ENCODE data around the gene FRMD4A. TPM values are rescaled to one million over a fixed set of nuclear protein-coding genes. Genes with fewer than 3 reads are reported as not detected.

The FRMD4A gene
- total RNA-seq, 2 experiments from 2014 or later, result 0.88 to 1.4 TPM

GRCh38 chr10:14026325-14026724 lies 304.4 kb downstream of the FRMD4A start:
- Mint-ChIP-seq H3K4me3 (no peak overlapping the region), H3K4me1 (peaks cover 4% of the 10 kb centered on the region)
- no peak for ATAC-seq (ENCODE audit: low read depth)

GRCh38 chr10:14025283-14026189 lies 305.2 kb downstream of the FRMD4A start:
- no peak overlapping the region for H3K27ac Mint-ChIP-seq

More at GRCh38 chr10:14026325-14026724, 304.4 kb downstream of the FRMD4A start:
- Mint-ChIP-seq H3K9me3 (no peaks in the 10 kb centered on the region), H3K27me3 (peaks cover 28% of the 10 kb centered on the region), H3K27ac (no peak overlapping the region), H3K36me3 (no peaks in the 10 kb centered on the region)
- POLR2A ChIA-PET, result no interaction called here
- DNase-seq, result no peak

DNA sequence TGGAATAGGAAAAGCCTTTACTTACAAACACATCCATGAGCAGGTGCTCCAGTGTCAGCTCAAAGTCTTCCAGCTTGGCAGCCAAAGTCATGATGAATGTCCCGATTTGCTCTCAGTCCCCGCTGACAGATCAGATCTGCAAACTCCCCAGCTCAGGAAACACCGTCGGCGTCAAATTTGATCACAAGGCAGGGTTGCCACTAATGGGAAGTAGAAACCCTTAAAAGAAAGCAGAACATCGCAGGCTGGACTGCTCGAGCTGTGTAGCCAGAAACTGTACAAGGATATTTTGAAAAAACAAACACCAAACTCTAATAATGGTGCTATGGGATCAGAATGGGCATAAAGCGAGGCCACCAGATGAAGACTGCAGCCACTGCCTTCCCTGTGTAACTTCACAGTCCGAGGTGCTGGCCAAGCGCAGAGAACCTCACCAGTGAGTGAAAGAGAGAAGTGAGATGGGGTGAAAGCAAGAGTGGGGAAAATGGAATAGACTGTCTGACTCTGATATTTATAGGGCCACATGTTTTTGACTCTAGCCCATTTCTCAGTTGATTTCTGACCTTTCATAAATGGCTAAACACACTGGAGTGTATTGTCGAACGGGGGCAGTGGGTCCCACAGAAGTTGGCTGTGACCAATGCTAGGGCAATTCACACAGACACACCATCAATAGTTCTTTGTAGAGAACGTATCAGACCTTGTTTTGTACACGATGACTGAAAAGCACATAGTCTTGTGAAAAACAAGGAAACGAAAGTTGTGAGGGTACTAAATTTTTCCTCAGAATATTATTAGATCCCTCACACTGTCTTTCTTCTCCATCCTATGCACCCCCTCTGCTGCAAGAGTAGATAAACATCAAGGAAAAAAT lies 306.2 kb downstream of the FRMD4A start:
- no peak overlapping the region for H3K4me3 Mint-ChIP-seq
- POLR2A ChIA-PET, result no interaction called here

More at GRCh38 chr10:14025283-14026189, 305.2 kb downstream of the FRMD4A start:
- Mint-ChIP-seq H3K9me3 (no peaks in the 10 kb centered on the region), H3K27me3 (peaks cover 28% of the 10 kb centered on the region), H3K4me3 (no peak overlapping the region), H3K36me3 (no peaks in the 10 kb centered on the region), H3K4me1 (peaks cover 4% of the 10 kb centered on the region)
- DNase-seq (no peak), ATAC-seq (ENCODE audit: low read depth) (no peak)
- POLR2A ChIA-PET, result no interaction called here

DNA sequence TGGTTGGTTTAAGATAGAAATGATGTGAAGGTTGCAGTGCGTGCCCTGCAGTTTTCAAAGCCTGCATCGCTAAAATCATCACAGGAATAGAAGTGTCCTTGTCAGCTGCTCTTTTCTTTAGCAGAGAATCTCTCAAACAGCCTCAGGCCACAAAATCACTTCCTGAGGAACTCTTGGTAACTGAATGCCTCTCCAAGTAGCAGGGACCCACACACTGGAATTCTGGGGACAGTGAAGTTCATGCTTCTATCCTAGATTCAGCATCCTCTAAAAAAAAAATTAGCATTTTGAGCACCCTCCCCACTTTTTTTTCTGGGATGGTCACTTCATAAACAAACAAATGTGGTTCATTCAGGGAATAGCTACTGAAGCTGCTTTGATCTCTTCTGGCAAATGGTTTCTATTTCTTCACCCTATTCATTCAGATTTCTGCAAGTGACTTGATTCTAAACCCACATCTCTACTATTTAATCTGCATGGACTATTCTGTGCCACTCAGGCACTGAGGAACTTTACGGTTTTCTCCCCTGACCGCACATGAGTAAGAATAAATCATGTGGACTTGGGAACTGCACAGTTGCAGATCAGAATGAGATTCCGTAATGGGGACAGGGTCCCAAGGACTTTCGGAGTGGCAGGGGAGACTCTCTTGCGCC lies 306.9 kb downstream of the FRMD4A start:
- Mint-ChIP-seq H3K27me3 (peaks cover 29% of the 10 kb centered on the region), H3K4me3 (no peak overlapping the region), H3K9me3 (peaks cover 5% of the 10 kb centered on the region), H3K27ac (no peak overlapping the region), H3K36me3 (no peaks in the 10 kb centered on the region), H3K4me1 (peaks cover 4% of the 10 kb centered on the region)
- POLR2A ChIA-PET, result no interaction called here
- DNase-seq (no peak), ATAC-seq (ENCODE audit: low read depth) (no peak)

More for the DNA sequence above, 306.2 kb downstream of the FRMD4A start:
- ATAC-seq (ENCODE audit: low read depth) (no peak), DNase-seq (no peak)
- peaks cover 32% of the 10 kb centered on the region for H3K27me3 Mint-ChIP-seq
- peaks cover 2% of the 10 kb centered on the region for H3K9me3 Mint-ChIP-seq
- H3K27ac Mint-ChIP-seq, result no peak overlapping the region
- H3K36me3 Mint-ChIP-seq, result no peaks in the 10 kb centered on the region
- H3K4me1 Mint-ChIP-seq, result peaks cover 4% of the 10 kb centered on the region

GRCh38 chr10:14022954-14023672 lies 307.6 kb downstream of the FRMD4A start:
- DNase-seq, result no peak
- H3K9me3 Mint-ChIP-seq, result peaks cover 8% of the 10 kb centered on the region
- no peak overlapping the region for H3K4me3 Mint-ChIP-seq
- H3K27ac Mint-ChIP-seq, result no peak overlapping the region
- H3K36me3 Mint-ChIP-seq, result no peaks in the 10 kb centered on the region
- H3K4me1 Mint-ChIP-seq, result peaks cover 4% of the 10 kb centered on the region
- POLR2A ChIA-PET, result no interaction called here
- no peak for ATAC-seq (ENCODE audit: low read depth)
- peaks cover 32% of the 10 kb centered on the region for H3K27me3 Mint-ChIP-seq

DNA sequence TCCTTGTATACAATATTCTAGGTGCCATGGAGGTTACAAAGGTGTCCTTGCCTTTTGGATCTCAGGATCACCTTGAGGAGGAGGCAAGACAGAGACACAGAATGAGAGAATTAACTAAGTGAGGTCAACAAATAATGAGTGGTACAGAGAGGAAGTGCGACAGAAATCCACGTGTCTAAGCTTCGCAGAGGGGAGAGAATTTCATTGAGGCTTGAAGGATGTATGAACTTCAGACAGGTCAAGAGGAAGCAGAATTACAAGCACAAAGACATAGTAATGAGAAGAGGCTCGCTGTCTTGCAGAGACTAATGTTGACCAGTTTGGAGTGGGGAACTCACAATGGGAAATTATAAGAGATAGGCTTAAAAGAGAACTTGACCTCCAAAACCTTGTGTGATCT lies 308.7 kb downstream of the FRMD4A start:
- no peak for ATAC-seq (ENCODE audit: low read depth)
- H3K4me3 Mint-ChIP-seq, result no peak overlapping the region
- H3K4me1 Mint-ChIP-seq, result peaks cover 4% of the 10 kb centered on the region
- H3K9me3 Mint-ChIP-seq, result peaks cover 9% of the 10 kb centered on the region
- no peak for DNase-seq
- H3K27ac Mint-ChIP-seq, result no peak overlapping the region
- peaks cover 32% of the 10 kb centered on the region for H3K27me3 Mint-ChIP-seq
- POLR2A ChIA-PET, result no interaction called here
- H3K36me3 Mint-ChIP-seq, result no peaks in the 10 kb centered on the region

DNA sequence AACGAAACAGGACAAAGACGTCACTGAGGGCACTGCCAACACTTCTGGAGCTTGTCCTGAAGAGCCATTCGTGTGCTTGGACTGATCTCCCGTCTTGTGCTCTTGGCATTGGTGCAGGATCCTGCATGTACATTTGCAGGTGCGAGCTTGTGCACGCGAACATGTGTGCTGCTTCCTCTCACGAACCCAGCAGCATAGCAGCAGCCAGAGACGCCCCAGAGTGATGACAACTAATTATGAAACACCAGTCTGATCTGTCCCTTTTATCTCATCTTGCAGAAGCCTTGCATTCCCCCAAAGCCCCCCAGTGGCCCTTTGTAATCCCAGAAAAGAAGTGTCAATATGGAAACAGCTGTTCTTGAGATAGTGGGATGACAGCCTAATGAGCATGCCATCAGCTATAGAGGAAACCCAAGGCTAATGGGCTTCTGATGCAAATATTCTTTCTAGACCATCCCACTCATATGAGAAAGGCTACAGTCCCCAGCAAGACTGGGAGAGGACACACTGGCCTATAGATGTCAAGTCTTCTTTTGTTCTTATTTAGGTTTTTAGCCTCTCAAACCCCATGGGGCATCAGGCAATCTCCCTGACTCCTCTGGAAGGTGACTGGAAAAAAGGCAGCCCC lies 310.6 kb downstream of the FRMD4A start:
- peaks cover 9% of the 10 kb centered on the region for H3K9me3 Mint-ChIP-seq
- no peak for DNase-seq
- POLR2A ChIA-PET, result no interaction called here
- no peaks in the 10 kb centered on the region for H3K36me3 Mint-ChIP-seq
- H3K4me1 Mint-ChIP-seq, result peaks cover 9% of the 10 kb centered on the region
- peaks cover 32% of the 10 kb centered on the region for H3K27me3 Mint-ChIP-seq
- H3K27ac Mint-ChIP-seq, result no peak overlapping the region
- H3K4me3 Mint-ChIP-seq, result no peak overlapping the region
- no peak for ATAC-seq (ENCODE audit: low read depth)

DNA sequence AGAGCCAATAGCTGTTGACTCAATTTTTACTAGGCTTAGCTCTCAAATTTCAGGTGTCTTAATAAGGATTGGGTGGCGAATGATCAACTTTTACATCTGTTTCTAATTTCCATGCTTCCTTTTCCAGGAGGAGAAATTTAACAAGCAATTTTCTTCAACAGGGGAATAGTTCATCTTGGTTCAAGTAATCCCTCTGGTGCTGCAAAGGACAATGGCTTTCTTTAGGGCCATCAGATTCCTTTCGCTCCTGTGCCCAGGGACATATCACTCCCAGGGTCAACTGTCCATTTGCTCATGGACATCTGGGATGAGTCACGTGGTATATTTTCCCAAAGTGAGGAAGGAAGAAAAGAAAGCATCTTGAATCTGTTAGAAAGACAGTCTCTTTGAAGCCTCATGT lies 313.3 kb downstream of the FRMD4A start:
- Mint-ChIP-seq H3K4me3 (no peak overlapping the region), H3K36me3 (no peaks in the 10 kb centered on the region), H3K9me3 (peaks cover 9% of the 10 kb centered on the region), H3K27me3 (peaks cover 16% of the 10 kb centered on the region), H3K27ac (no peak overlapping the region), H3K4me1 (peaks cover 5% of the 10 kb centered on the region)
- DNase-seq, result no peak
- no peak for ATAC-seq (ENCODE audit: low read depth)
- POLR2A ChIA-PET, result no interaction called here

DNA sequence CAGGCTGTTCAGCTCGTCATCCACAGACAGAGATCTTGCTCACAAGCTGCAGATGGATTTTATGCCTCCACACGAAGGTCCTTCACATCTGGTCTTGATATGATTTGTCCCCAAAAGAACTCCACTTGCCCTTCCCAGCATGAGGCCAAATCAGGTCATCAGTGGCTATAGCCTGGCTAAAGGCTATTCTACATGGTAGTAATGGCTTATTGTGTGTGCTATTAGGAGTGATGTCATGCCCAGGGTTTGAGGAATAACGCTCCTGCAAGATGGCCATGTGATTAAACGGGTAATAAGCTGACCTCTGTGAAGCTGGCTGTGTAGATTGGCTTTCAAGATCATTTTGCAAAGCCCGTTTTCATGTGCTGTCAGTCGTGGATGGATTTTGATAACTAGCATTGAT lies 313.8 kb downstream of the FRMD4A start:
- Mint-ChIP-seq H3K4me1 (peaks cover 5% of the 10 kb centered on the region), H3K9me3 (peaks cover 9% of the 10 kb centered on the region), H3K36me3 (no peaks in the 10 kb centered on the region), H3K27ac (no peak overlapping the region), H3K4me3 (no peak overlapping the region), H3K27me3 (peaks cover 12% of the 10 kb centered on the region)
- ATAC-seq (ENCODE audit: low read depth) (no peak), DNase-seq (no peak)
- POLR2A ChIA-PET, result no interaction called here

DNA sequence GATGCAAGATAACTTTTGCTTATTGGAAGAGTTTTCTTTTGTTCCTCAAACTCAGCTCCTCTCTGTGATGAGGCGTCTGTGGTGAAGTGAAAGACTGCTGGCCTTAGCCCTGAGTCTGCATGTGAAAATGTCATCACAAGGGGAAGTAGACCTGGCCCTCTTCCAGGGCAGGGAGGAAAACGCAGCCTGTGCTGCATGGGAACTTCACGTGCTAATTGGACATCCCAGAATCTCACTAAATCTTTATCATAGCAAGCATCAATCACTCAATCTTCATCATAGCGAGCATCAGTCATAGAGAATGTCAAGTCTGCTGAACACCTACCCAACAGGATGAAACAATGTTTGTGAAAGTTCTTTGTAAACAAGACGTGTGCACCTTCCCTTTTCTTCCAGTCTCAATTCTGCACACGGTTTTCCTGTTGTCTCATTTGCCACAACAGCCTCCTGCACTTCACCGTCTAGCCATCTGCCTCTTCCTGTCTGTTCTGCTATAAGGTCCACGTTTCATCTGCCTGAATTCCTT lies 314.6 kb downstream of the FRMD4A start:
- no peak overlapping the region for H3K27ac Mint-ChIP-seq
- H3K4me3 Mint-ChIP-seq, result no peak overlapping the region
- no peak for DNase-seq
- POLR2A ChIA-PET, result no interaction called here
- peaks cover 9% of the 10 kb centered on the region for H3K9me3 Mint-ChIP-seq
- ATAC-seq (ENCODE audit: low read depth), result no peak
- H3K4me1 Mint-ChIP-seq, result peaks cover 5% of the 10 kb centered on the region
- H3K36me3 Mint-ChIP-seq, result no peaks in the 10 kb centered on the region
- H3K27me3 Mint-ChIP-seq, result peaks cover 12% of the 10 kb centered on the region

GRCh38 chr10:14014423-14014822 lies 316.3 kb downstream of the FRMD4A start:
- H3K9me3 Mint-ChIP-seq, result peaks cover 7% of the 10 kb centered on the region
- no peak overlapping the region for H3K4me3 Mint-ChIP-seq
- DNase-seq (no peak), ATAC-seq (ENCODE audit: low read depth) (no peak)
- peaks cover 15% of the 10 kb centered on the region for H3K4me1 Mint-ChIP-seq
- H3K27ac Mint-ChIP-seq, result no peak overlapping the region
- H3K36me3 Mint-ChIP-seq, result no peaks in the 10 kb centered on the region
- H3K27me3 Mint-ChIP-seq, result peaks cover 12% of the 10 kb centered on the region
- POLR2A ChIA-PET, result interaction anchor here (1.3 kb wide), 1 partner anchor 171 kb away, joined by 3 read pairs; no protein-coding TSS in a partner anchor

DNA sequence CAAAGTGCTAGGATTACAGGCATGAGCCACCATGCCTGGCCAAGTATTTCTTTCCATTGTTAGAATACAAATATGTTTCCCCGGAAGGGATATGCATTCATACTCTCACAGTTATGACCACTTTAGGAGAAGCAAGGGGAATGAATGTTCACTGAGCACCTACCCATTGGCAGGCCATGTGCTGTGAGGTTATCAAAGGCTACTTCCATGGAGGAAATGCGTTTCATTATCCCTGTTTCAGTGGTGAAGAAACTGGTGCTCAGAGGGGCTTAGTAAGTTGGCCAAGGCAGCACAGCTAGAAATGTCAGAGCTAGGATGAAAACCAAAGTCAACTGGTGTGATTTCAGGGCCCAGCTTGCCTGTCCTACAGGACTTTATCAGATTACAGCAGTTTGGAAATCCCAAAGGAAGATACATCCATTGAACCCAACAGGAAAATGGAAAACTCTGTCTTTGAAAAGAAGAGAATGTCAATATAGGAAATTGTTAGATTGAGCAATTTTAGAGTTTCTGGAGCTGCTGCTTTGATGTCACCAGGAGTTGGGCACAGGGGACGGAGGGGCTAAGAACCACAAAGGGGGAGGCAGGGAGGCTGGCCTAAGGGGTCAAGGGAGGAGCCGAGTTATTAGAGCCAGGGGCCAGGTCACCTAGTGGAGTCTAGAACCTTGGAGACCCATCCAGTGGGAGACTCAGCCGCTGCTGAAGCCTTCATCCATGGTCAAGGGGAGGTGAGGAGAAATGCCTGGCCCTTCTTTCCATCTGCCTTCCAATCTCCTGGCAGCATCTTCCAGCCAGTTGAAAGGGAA lies 319.8 kb downstream of the FRMD4A start:
- ATAC-seq (ENCODE audit: low read depth), result no peak
- POLR2A ChIA-PET, result no interaction called here

More for the DNA sequence above, 319.8 kb downstream of the FRMD4A start:
- Mint-ChIP-seq H3K4me1 (peaks cover 26% of the 10 kb centered on the region), H3K27ac (no peak overlapping the region), H3K4me3 (no peak overlapping the region), H3K9me3 (no peaks in the 10 kb centered on the region), H3K36me3 (no peaks in the 10 kb centered on the region), H3K27me3 (peaks cover 25% of the 10 kb centered on the region)
- DNase-seq, result no peak

All from activated naive CD8-positive, alpha-beta T cell treated with anti-CD3 and anti-CD28 coated beads, Interleukin-2, amount 10 ng/mL, durations not matched to agents 7 days and 5 days (primary cell).